ENCODE results near the gene SLC16A10.

DNA sequence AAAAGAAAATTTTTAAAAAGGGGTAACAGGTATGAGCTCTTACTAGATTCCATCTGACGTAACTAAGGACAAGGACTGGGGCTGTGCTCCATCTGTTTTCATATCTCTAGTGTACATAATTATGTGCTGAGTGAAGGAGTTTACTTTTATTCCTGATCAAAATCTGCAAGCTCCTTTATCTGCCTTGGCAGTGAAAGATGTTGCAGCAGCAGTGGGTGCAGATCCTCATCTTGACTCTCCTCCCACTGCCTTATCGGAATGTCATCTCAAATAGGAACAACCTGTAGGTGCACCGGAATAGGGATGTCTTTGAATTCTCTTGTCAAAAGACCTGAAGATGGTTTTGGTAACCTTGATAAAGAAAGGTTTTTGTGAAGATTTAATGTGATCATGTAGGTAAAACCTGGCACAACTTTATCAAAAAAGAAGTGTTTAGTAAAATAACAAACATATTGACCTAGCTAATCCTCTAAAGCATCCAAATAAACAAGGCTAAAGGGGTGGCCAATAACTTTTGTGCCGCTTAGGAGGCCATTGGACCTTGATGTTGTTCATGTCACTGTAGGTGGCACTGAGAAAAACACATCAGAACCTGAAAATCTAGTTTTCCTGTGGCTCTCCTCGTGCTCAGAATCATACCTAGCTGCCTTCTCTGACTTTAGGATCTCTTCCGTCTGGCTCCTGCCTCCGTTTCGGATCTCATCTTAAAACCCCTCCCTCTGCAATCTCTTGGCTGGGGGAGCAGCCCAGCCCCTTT, 19.0 kb upstream of the SLC16A10 start:
- TF ChIP-seq, protein P1, sequence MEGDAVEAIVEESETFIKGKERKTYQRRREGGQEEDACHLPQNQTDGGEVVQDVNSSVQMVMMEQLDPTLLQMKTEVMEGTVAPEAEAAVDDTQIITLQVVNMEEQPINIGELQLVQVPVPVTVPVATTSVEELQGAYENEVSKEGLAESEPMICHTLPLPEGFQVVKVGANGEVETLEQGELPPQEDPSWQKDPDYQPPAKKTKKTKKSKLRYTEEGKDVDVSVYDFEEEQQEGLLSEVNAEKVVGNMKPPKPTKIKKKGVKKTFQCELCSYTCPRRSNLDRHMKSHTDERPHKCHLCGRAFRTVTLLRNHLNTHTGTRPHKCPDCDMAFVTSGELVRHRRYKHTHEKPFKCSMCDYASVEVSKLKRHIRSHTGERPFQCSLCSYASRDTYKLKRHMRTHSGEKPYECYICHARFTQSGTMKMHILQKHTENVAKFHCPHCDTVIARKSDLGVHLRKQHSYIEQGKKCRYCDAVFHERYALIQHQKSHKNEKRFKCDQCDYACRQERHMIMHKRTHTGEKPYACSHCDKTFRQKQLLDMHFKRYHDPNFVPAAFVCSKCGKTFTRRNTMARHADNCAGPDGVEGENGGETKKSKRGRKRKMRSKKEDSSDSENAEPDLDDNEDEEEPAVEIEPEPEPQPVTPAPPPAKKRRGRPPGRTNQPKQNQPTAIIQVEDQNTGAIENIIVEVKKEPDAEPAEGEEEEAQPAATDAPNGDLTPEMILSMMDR (IDR thresholded peaks at IDR 0.05): no peak
- TF ChIP-seq POLR2A (IDR thresholded peaks at IDR 0.05): no peak
